ENCODE measurements around the gene SRGAP2C. TPM values are rescaled to one million over a fixed set of nuclear protein-coding genes. Genes with fewer than 3 reads are reported as not detected.
"Not testable (repeated sequence)": the region's sequence is repeated elsewhere in the genome, so short reads cannot be mapped to it uniquely, and the experiment has no call there.

Gene SRGAP2C
- total and polyA plus RNA-seq, 2 donors (not counting 3 experiments of a cell fraction or from before 2014, with no cell fraction given): 5.6 to 56.4 TPM

GRCh38 chr1:121207328-121207727 is 22.6 kb downstream of the SRGAP2C start:
- H3K9me3 ChIP-seq (replicated peaks; ENCODE audit: control insufficient read depth, insufficient read depth, low read length); H3K4me2 ChIP-seq (ENCODE audit: insufficient read depth, low read length); FAIRE-seq; H2AFZ ChIP-seq (ENCODE audit: low read depth, low read length); CTCF ChIA-PET; intact Hi-C loops (cut with micrococcal nuclease); DNase-seq (ENCODE audit: low read depth, low spot score); H3K79me2 ChIP-seq (ENCODE audit: control insufficient read depth, insufficient read depth, low read length); POLR2A ChIA-PET; BruUV-seq (replicated peaks); H3K9ac ChIP-seq (replicated peaks; ENCODE audit: extremely low read depth, insufficient read depth, low read length); dilution Hi-C loops (cut with MboI; ENCODE audit: extremely low pct_ligation_motif_present, low sequenced_read_pairs); H3K4me3 ChIP-seq (replicated peaks in 1 of 3; ENCODE audit: insufficient read depth in 1 of 3, low read depth in 1 of 3, low read length in 3 of 3); H3K36me3 ChIP-seq (ENCODE audit: control insufficient read depth in 2 of 2, extremely low read depth in 1 of 2, insufficient read depth in 2 of 2, low read length in 2 of 2); H3K9me1 ChIP-seq (replicated peaks; ENCODE audit: control insufficient read depth, extremely low read depth, insufficient read depth, low read length); H4K20me1 ChIP-seq (replicated peaks; ENCODE audit: control insufficient read depth, extremely low read depth, insufficient read depth, low read length); H3K27me3 ChIP-seq (ENCODE audit: control insufficient read depth in 2 of 2, insufficient read depth in 2 of 2, low read length in 2 of 2); H3K27ac ChIP-seq (ENCODE audit: insufficient read depth, low read depth, low read length); H3K4me1 ChIP-seq (ENCODE audit: control insufficient read depth, extremely low read depth, insufficient read depth, low read length): not testable (repeated sequence)

GRCh38 chr1:121208375-121208774 is 23.6 kb downstream of the SRGAP2C start:
- H3K79me2 ChIP-seq (ENCODE audit: control insufficient read depth, insufficient read depth, low read length); H3K27me3 ChIP-seq (ENCODE audit: control insufficient read depth in 2 of 2, insufficient read depth in 2 of 2, low read length in 2 of 2); H3K9me3 ChIP-seq (replicated peaks; ENCODE audit: control insufficient read depth, insufficient read depth, low read length); H3K4me1 ChIP-seq (ENCODE audit: control insufficient read depth, extremely low read depth, insufficient read depth, low read length); H3K9ac ChIP-seq (replicated peaks; ENCODE audit: extremely low read depth, insufficient read depth, low read length); H3K36me3 ChIP-seq (ENCODE audit: control insufficient read depth in 2 of 2, extremely low read depth in 1 of 2, insufficient read depth in 2 of 2, low read length in 2 of 2); FAIRE-seq; H3K4me3 ChIP-seq (replicated peaks in 1 of 3; ENCODE audit: insufficient read depth in 1 of 3, low read depth in 1 of 3, low read length in 3 of 3); H4K20me1 ChIP-seq (replicated peaks; ENCODE audit: control insufficient read depth, extremely low read depth, insufficient read depth, low read length); BruUV-seq (replicated peaks); POLR2A ChIA-PET; H3K4me2 ChIP-seq (ENCODE audit: insufficient read depth, low read length); intact Hi-C loops (cut with micrococcal nuclease); H3K27ac ChIP-seq (ENCODE audit: insufficient read depth, low read depth, low read length); H3K9me1 ChIP-seq (replicated peaks; ENCODE audit: control insufficient read depth, extremely low read depth, insufficient read depth, low read length); CTCF ChIA-PET; H2AFZ ChIP-seq (ENCODE audit: low read depth, low read length); DNase-seq (ENCODE audit: low read depth, low spot score); dilution Hi-C loops (cut with MboI; ENCODE audit: extremely low pct_ligation_motif_present, low sequenced_read_pairs): not testable (repeated sequence)

- DNase-seq (ENCODE audit: low read depth, low spot score); H3K36me3 ChIP-seq (ENCODE audit: control insufficient read depth in 2 of 2, extremely low read depth in 1 of 2, insufficient read depth in 2 of 2, low read length in 2 of 2); BruUV-seq (replicated peaks); H3K9me3 ChIP-seq (replicated peaks; ENCODE audit: control insufficient read depth, insufficient read depth, low read length); H4K20me1 ChIP-seq (replicated peaks; ENCODE audit: control insufficient read depth, extremely low read depth, insufficient read depth, low read length); H3K4me2 ChIP-seq (ENCODE audit: insufficient read depth, low read length); H2AFZ ChIP-seq (ENCODE audit: low read depth, low read length); H3K9ac ChIP-seq (replicated peaks; ENCODE audit: extremely low read depth, insufficient read depth, low read length); H3K4me3 ChIP-seq (replicated peaks in 1 of 3; ENCODE audit: insufficient read depth in 1 of 3, low read depth in 1 of 3, low read length in 3 of 3); H3K9me1 ChIP-seq (replicated peaks; ENCODE audit: control insufficient read depth, extremely low read depth, insufficient read depth, low read length); H3K27ac ChIP-seq (ENCODE audit: insufficient read depth, low read depth, low read length); H3K4me1 ChIP-seq (ENCODE audit: control insufficient read depth, extremely low read depth, insufficient read depth, low read length); POLR2A ChIA-PET; CTCF ChIA-PET; intact Hi-C loops (cut with micrococcal nuclease); dilution Hi-C loops (cut with MboI; ENCODE audit: extremely low pct_ligation_motif_present, low sequenced_read_pairs); FAIRE-seq; H3K27me3 ChIP-seq (ENCODE audit: control insufficient read depth in 2 of 2, insufficient read depth in 2 of 2, low read length in 2 of 2); H3K79me2 ChIP-seq (ENCODE audit: control insufficient read depth, insufficient read depth, low read length): not testable (repeated sequence)
These were observed 26.0 kb downstream of the SRGAP2C start for GRCh38 chr1:121210778-121211177.

- CTCF ChIA-PET; dilution Hi-C loops (cut with MboI; ENCODE audit: extremely low pct_ligation_motif_present, low sequenced_read_pairs); H2AFZ ChIP-seq (ENCODE audit: low read depth, low read length); H4K20me1 ChIP-seq (replicated peaks; ENCODE audit: control insufficient read depth, extremely low read depth, insufficient read depth, low read length); H3K9ac ChIP-seq (replicated peaks; ENCODE audit: extremely low read depth, insufficient read depth, low read length); FAIRE-seq; H3K9me3 ChIP-seq (replicated peaks; ENCODE audit: control insufficient read depth, insufficient read depth, low read length); H3K36me3 ChIP-seq (ENCODE audit: control insufficient read depth in 2 of 2, extremely low read depth in 1 of 2, insufficient read depth in 2 of 2, low read length in 2 of 2); H3K79me2 ChIP-seq (ENCODE audit: control insufficient read depth, insufficient read depth, low read length); H3K4me2 ChIP-seq (ENCODE audit: insufficient read depth, low read length); intact Hi-C loops (cut with micrococcal nuclease); H3K4me3 ChIP-seq (replicated peaks in 1 of 3; ENCODE audit: insufficient read depth in 1 of 3, low read depth in 1 of 3, low read length in 3 of 3); H3K9me1 ChIP-seq (replicated peaks; ENCODE audit: control insufficient read depth, extremely low read depth, insufficient read depth, low read length); BruUV-seq (replicated peaks); H3K4me1 ChIP-seq (ENCODE audit: control insufficient read depth, extremely low read depth, insufficient read depth, low read length); H3K27me3 ChIP-seq (ENCODE audit: control insufficient read depth in 2 of 2, insufficient read depth in 2 of 2, low read length in 2 of 2); H3K27ac ChIP-seq (ENCODE audit: insufficient read depth, low read depth, low read length); POLR2A ChIA-PET: not testable (repeated sequence)
- peak; percentile 6 for DNase-seq (ENCODE audit: low read depth, low spot score)
These were observed 28.7 kb downstream of the SRGAP2C start for GRCh38 chr1:121213491-121213890.
